Endothelial cell (in vitro differentiated cells): ENCODE measurements around the gene PKD2L2. TPM values are rescaled to one million over a fixed set of nuclear protein-coding genes. Genes with fewer than 3 reads are reported as not detected.

Experiments used
- DNase-seq: peaks from one replicate; pipeline ENCODE4 v3.0.0; 2021; ENCODE audit warnings: low spot score
- H3K27ac Mint-ChIP-seq: one replicate; pipeline ENCODE4 v1.8.0; 2021; ENCODE audit warnings: mixed read lengths, inconsistent platforms; ENCODE audit not compliant: unreplicated experiment
- H3K27me3 Mint-ChIP-seq: one replicate; pipeline ENCODE4 v1.8.0; 2021; ENCODE audit warnings: mild to moderate bottlenecking, moderate library complexity, mixed read lengths, inconsistent platforms; ENCODE audit not compliant: unreplicated experiment
- H3K36me3 Mint-ChIP-seq: one replicate; pipeline ENCODE4 v1.8.0; 2021; ENCODE audit warnings: mild to moderate bottlenecking, low read depth, mixed read lengths, inconsistent platforms; ENCODE audit not compliant: unreplicated experiment
- H3K4me1 Mint-ChIP-seq: one replicate; pipeline ENCODE4 v1.8.0; 2021; ENCODE audit warnings: mild to moderate bottlenecking, mixed read lengths, inconsistent platforms; ENCODE audit not compliant: unreplicated experiment
- H3K4me3 Mint-ChIP-seq: one replicate; pipeline ENCODE4 v1.8.0; 2021; ENCODE audit warnings: mild to moderate bottlenecking, mixed read lengths, inconsistent platforms; ENCODE audit not compliant: unreplicated experiment
- H3K9me3 Mint-ChIP-seq: one replicate; pipeline ENCODE4 v1.8.0; 2021; ENCODE audit warnings: mixed read lengths, inconsistent platforms; ENCODE audit not compliant: unreplicated experiment
- total RNA-seq: library from RNA; stranded (reverse); fragmentation: NEBNext Ultra II Directional; extraction: Animal tissue kit (Norgen Biotek cat#: 25700); gene quantifications from one replicate; pipeline ENCODE4 v1.2.1, GENCODE V29; 2021; ENCODE audit not compliant: unreplicated experiment
- TF ChIP-seq, protein P1 (sequence below): fragments of 200-600 bp; sonication (generic); IDR thresholded peaks from one replicate; pipeline ENCODE4 v1.5.0; 2021; ENCODE audit warnings: antibody characterized with exemption; ENCODE audit not compliant: unreplicated experiment

The PKD2L2 gene
- total RNA-seq, 1 donor from 2014 or later: not detected

DNA sequence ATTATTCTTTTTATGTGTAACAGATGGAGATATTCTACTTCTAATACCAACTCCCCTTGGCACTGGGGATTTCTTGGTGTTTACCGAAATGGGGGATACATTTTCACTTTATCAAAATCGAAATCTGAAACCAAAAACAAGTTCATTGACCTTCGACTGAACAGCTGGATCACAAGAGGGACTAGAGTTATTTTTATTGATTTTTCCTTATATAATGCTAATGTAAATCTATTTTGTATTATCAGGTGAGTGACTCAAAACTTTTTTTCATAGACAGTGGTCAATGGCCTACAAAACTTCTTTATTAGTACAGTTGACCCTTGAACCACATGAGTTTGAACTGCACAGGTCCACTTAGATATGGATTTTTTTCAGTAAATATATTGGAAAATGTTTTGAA is 10.2 kb downstream of the PKD2L2 start:
- Mint-ChIP-seq H3K27me3 (peaks cover 1% of the 10 kb centered on the region), H3K4me3 (no peak overlapping the region), H3K4me1 (peaks cover 27% of the 10 kb centered on the region)

DNA sequence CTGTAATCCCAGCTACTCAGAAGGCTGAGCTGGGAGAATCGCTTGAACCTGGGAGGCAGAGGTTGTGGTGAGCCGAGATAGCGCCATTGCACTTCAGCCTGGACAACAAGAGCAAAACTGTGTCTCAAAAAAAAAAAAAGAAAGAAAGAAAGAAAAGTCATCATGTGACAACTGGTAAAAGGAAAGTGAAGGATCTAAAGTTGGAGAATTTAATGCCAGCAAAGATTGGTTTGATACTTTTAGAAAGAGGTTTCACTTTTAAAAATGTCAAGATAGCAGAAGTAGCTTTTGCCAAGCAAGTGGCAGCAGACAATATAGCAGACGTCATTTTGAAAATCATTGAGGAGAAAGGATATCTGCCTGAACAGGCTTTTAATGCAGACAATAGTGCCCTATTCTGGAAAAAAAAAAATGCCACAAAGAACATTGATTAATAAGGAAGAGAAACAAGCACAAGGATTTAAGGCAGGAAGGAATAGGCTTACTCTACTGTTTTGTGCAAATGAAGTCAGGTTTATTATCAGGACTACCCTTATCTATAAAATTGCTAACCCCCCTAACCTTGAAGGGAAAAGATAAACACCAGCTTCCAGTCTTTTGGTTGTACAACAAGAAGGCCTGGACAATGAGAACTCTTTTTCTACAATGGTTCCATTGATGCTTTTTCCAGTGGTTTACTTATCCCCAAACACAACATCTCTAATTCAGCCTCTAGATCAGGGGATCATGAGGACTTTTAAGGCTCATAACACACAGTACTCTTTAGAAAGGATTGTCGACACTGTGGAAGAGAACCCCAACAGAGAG is 12.0 kb downstream of the PKD2L2 start:
- peaks cover 1% of the 10 kb centered on the region for H3K27me3 Mint-ChIP-seq
- no peaks in the 10 kb centered on the region for H3K9me3 Mint-ChIP-seq
- H3K4me1 Mint-ChIP-seq: peaks cover 19% of the 10 kb centered on the region
- DNase-seq: no peak
- TF ChIP-seq, protein P1, sequence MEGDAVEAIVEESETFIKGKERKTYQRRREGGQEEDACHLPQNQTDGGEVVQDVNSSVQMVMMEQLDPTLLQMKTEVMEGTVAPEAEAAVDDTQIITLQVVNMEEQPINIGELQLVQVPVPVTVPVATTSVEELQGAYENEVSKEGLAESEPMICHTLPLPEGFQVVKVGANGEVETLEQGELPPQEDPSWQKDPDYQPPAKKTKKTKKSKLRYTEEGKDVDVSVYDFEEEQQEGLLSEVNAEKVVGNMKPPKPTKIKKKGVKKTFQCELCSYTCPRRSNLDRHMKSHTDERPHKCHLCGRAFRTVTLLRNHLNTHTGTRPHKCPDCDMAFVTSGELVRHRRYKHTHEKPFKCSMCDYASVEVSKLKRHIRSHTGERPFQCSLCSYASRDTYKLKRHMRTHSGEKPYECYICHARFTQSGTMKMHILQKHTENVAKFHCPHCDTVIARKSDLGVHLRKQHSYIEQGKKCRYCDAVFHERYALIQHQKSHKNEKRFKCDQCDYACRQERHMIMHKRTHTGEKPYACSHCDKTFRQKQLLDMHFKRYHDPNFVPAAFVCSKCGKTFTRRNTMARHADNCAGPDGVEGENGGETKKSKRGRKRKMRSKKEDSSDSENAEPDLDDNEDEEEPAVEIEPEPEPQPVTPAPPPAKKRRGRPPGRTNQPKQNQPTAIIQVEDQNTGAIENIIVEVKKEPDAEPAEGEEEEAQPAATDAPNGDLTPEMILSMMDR: no peak
- no peaks in the 10 kb centered on the region for H3K36me3 Mint-ChIP-seq
- no peak overlapping the region for H3K4me3 Mint-ChIP-seq
- H3K27ac Mint-ChIP-seq: no peak overlapping the region

More for the DNA sequence above, 10.2 kb downstream of the PKD2L2 start:
- no peaks in the 10 kb centered on the region for H3K36me3 Mint-ChIP-seq
- no peak overlapping the region for H3K27ac Mint-ChIP-seq
- no peaks in the 10 kb centered on the region for H3K9me3 Mint-ChIP-seq
- TF ChIP-seq, protein P1: no peak
- no peak for DNase-seq

DNA sequence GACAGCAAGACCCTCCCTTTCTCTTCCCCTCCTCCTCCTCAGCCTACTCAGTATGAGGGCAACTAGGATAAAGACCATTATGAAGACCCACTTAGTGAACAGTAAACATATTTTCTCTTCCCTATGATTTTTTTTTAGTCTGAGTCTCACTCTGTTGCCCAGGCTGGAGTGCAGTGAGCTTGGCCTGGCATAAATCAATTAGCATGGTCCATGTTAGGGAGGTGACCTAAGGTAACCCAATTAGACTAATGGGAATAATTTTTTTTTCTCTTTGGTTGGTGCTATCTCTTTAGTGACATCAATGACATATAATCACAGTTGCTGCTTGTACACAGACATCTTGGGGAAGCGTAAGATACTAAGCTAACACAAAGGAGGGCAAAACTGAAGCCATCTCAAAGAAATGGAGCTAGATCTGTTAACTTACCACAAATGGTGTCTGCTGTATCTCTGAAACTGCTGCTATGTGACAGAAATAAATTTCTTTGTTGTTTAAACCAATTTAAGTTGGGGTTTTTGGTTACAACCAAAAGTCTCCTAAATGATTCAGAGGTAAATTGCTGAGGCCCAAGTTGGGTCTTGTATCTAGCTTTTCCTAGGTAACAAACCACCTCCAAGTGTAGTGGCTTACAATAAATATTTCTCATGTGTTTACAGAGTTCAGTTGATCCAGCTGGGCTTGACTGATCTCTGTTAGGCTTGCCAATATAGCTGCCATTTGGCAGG is 13.3 kb downstream of the PKD2L2 start:
- Mint-ChIP-seq H3K4me1 (peaks cover 17% of the 10 kb centered on the region), H3K27me3 (peaks cover 1% of the 10 kb centered on the region), H3K9me3 (no peaks in the 10 kb centered on the region), H3K36me3 (no peaks in the 10 kb centered on the region), H3K4me3 (no peak overlapping the region), H3K27ac (no peak overlapping the region)
- TF ChIP-seq, protein P1: no peak
- no peak for DNase-seq

DNA sequence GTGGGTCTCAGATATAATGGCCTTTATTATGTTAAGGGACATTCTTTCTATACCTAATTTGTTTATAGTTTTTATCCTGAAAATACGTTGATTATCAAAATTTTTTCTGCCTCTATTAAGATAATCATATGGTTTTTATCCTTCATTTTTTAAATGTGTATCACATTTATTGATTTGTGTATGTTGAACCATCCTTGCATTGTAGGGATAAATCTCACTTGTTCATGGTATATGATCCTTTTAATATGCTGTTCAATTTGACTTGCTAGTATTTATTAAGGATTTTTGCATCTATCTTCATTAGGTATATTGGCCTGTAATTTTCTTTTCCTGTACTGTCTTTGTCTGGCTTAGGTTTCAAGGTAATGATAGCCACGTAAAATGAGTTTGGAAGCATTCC is 25.5 kb downstream of the PKD2L2 start:
- Mint-ChIP-seq H3K4me3 (no peak overlapping the region), H3K36me3 (peaks cover 5% of the 10 kb centered on the region), H3K4me1 (no peaks in the 10 kb centered on the region), H3K9me3 (peaks cover 3% of the 10 kb centered on the region), H3K27me3 (no peaks in the 10 kb centered on the region), H3K27ac (no peak overlapping the region)
- TF ChIP-seq, protein P1: no peak
- no peak for DNase-seq

DNA sequence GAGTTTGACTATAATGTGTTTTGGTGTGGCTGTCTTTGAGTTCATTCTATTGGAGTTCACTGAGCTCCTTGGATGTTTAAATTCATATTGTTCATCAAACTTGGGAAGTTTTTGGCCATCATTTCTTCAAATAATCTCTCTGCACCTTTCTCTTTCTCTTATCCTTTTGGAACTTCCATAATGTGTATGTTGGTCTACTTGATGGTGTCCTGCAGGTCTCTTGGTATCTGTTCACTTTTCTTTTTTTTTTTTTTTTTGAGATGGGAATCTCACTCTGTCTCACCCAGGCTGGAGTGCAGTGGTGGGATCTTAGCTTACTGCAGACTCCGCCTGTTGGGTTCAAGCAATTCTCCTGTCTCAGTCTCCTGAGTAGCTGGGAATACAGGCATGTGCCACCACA is 27.7 kb downstream of the PKD2L2 start:
- peaks cover 5% of the 10 kb centered on the region for H3K36me3 Mint-ChIP-seq
- no peaks in the 10 kb centered on the region for H3K27me3 Mint-ChIP-seq
- peaks cover 3% of the 10 kb centered on the region for H3K9me3 Mint-ChIP-seq
- H3K4me3 Mint-ChIP-seq: no peak overlapping the region
- no peaks in the 10 kb centered on the region for H3K4me1 Mint-ChIP-seq
- H3K27ac Mint-ChIP-seq: no peak overlapping the region
- no peak for DNase-seq
- TF ChIP-seq, protein P1: no peak
